ENCODE results near the gene ANTKMT. TPM values are rescaled to one million over a fixed set of nuclear protein-coding genes. Genes with fewer than 3 reads are reported as not detected.

ANTKMT gene
- total and polyA plus RNA-seq, 2 of the 8 experiments (the other 6 are each of a cell fraction or from before 2014, with no cell fraction given): 26.5 to 26.6 TPM

DNA sequence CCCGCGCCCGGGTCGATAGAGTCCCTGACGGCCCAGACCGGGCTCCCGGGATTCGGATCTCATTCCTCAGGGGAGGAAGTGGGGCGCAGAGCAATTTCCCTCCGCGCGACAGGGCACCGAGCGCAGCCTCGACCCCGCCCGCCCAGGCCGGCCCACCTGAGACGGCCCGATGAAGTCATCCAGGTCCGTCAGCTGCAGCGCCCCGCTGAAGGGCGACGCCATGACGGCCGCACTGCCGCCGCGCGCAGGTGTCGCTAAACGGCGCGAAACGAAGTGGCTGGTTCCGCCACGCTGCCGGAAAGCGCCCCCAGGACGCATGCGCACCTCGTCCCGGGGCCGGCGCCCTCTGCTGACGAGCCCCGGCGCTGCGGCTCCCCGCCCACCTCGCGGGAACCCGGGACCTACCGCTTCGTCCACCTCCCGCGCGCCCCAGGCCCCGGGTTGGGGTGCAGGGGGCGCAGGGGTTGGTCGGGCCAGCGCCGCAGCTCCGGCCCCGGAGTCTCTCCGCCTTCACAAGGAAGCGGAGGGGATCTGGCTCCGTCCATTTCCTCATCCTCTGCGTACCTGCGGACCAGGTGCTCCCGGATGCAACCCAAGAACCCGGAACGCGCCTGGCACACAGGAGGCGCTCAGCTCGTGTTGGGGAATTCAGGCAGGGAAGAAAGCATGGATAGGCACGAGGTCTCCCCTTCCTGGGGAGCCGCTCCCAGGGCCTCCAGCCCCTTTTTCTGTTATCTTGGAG is 20.0 kb downstream of the ANTKMT start, which contains the start of gene CIAO3 (continued):
- TF ChIP-seq KDM4A (IDR thresholded peaks at IDR 0.05; ENCODE audit: low read depth, low read length, severe bottlenecking) (peak; percentile 99), CBX5 (IDR thresholded peaks at IDR 0.05; ENCODE audit: low read depth, low read length) (no peak), SP1 (IDR thresholded peaks at IDR 0.05; ENCODE audit: low read depth, low read length) (peak; percentile 26; the same call in 1 of the 2 replicates), ATF3 (IDR thresholded peaks at IDR 0.05; ENCODE audit: insufficient read depth, low read depth, low read length) (peak; percentile 100), USF2 (IDR thresholded peaks at IDR 0.05; ENCODE audit: low read length) (0 out of 2 replicates have a peak, but pooled peaks have one; percentile 8), CTCF (IDR thresholded peaks at IDR 0.05; ENCODE audit: control extremely low read depth in 1 of 3, insufficient read depth in 1 of 3, low read depth in 1 of 3, low read length in 3 of 3) (peak; percentile 72 to 91 (median 82); a peak in 3 of 4 replicates), SIX5 (IDR thresholded peaks at IDR 0.05; ENCODE audit: low read depth, low read length) (peak; percentile 77)
